GM23338 (cell line): ENCODE data around the gene UTP20. TPM values are rescaled to one million over a fixed set of nuclear protein-coding genes. Genes with fewer than 3 reads are reported as not detected.

ENCODE experiments used
- ATAC-seq: fragments of 200-7000 bp; cut with Tn5 transposase; 3 replicates; pipeline ENCODE4 v1.9.1; 2020
- DNase-seq: peaks from one replicate; pipeline ENCODE4 v3.0.0-alpha.2; 2015; ENCODE audit warnings: low spot score
- H2AFZ ChIP-seq: fragments of 200-600 bp; sonication (generic); 2 replicates; pipeline ENCODE4 v1.8.0; 2016; ENCODE audit warnings: antibody characterized with exemption, mild to moderate bottlenecking, moderate library complexity
- H3F3A ChIP-seq: fragments of 200-600 bp; sonication (generic); replicated peaks from 2 replicates; pipeline ENCODE4 v1.8.0; 2017; ENCODE audit warnings: antibody characterized with exemption, mixed run types, low read depth
- H3K27ac ChIP-seq: fragments of 200-600 bp; sonication (generic); 2 replicates; pipeline ENCODE4 v1.6.1; 2016; ENCODE audit warnings: low read depth
- H3K27me3 ChIP-seq: fragments of 200-600 bp; sonication (generic); 2 replicates; pipeline ENCODE4 v1.8.0; 2016; ENCODE audit warnings: mild to moderate bottlenecking, mixed run types, moderate library complexity; ENCODE audit not compliant: insufficient read depth
- H3K36me3 ChIP-seq: fragments of 200-600 bp; sonication (generic); 2 replicates; pipeline ENCODE4 v1.8.0; 2016; ENCODE audit warnings: mild to moderate bottlenecking; ENCODE audit not compliant: insufficient read depth
- H3K4me1 ChIP-seq: fragments of 200-600 bp; sonication (generic); 2 replicates; pipeline ENCODE4 v1.8.0; 2016; ENCODE audit warnings: mild to moderate bottlenecking, moderate library complexity; ENCODE audit not compliant: insufficient read depth
- H3K4me2 ChIP-seq: fragments of 200-600 bp; sonication (generic); 2 replicates; pipeline ENCODE4 v1.7.1; 2017; ENCODE audit warnings: mixed run types
- H3K4me3 ChIP-seq: fragments of 200-600 bp; sonication (generic); 2 replicates; pipeline ENCODE4 v1.6.1; 2016; ENCODE audit warnings: mixed run types
- H3K79me2 ChIP-seq: fragments of 200-600 bp; sonication (generic); replicated peaks from 2 replicates; pipeline ENCODE4 v1.8.0; 2017; ENCODE audit warnings: mild to moderate bottlenecking; ENCODE audit not compliant: insufficient read depth
- H3K9me2 ChIP-seq: fragments of 200-600 bp; sonication (generic); 2 replicates; pipeline ENCODE4 v1.8.0; 2017; ENCODE audit not compliant: insufficient read depth
- H4K20me1 ChIP-seq: fragments of 200-600 bp; sonication (generic); replicated peaks from 2 replicates; pipeline ENCODE4 v1.8.0; 2017; ENCODE audit warnings: mild to moderate bottlenecking; ENCODE audit not compliant: insufficient read depth
- H3K27ac Mint-ChIP-seq: 2 replicates; pipeline ENCODE4 v1.8.0; 2020; ENCODE audit warnings: inconsistent platforms, mild to moderate bottlenecking, moderate library complexity, mixed read lengths
- H3K27me3 Mint-ChIP-seq: 3 replicates; pipeline ENCODE4 v1.8.0; 2022; ENCODE audit warnings: low read depth, mild to moderate bottlenecking, moderate library complexity, mixed read lengths, inconsistent platforms; ENCODE audit not compliant: insufficient read depth, poor library complexity
- H3K36me3 Mint-ChIP-seq: 3 replicates; pipeline ENCODE4 v1.8.0; 2021; ENCODE audit warnings: low read depth, mild to moderate bottlenecking, inconsistent platforms, moderate library complexity, mixed read lengths
- H3K4me1 Mint-ChIP-seq: 3 replicates; pipeline ENCODE4 v1.8.0; 2020; ENCODE audit warnings: mild to moderate bottlenecking, inconsistent platforms, mixed read lengths
- H3K4me3 Mint-ChIP-seq: 3 replicates; pipeline ENCODE4 v1.8.0; 2021; ENCODE audit warnings: moderate library complexity, mild to moderate bottlenecking, inconsistent platforms, mixed read lengths
- H3K9me3 Mint-ChIP-seq: 3 replicates; pipeline ENCODE4 v1.8.0; 2020; ENCODE audit warnings: moderate library complexity, mild to moderate bottlenecking, inconsistent platforms, mixed read lengths
- CREB1 ChIP-seq: fragments of 250-450 bp; sonication (Bioruptor Pico); IDR thresholded peaks from 2 replicates; pipeline ENCODE4 v1.5.0; 2020; ENCODE audit warnings: low read depth, mild to moderate bottlenecking, moderate library complexity
- EZH2phosphoT487 ChIP-seq: fragments of 200-600 bp; sonication (generic); IDR thresholded peaks from one replicate; pipeline ENCODE4 v1.8.1; 2018; ENCODE audit warnings: antibody characterized with exemption; ENCODE audit not compliant: unreplicated experiment
- JUNB ChIP-seq: IDR thresholded peaks from one replicate; pipeline ENCODE4 v1.6.1; 2016; ENCODE audit warnings: antibody characterized with exemption; ENCODE audit not compliant: unreplicated experiment
- NANOG ChIP-seq: IDR thresholded peaks from 2 replicates; pipeline ENCODE4 v1.6.1; 2016; ENCODE audit warnings: antibody characterized with exemption, borderline replicate concordance
- ZNF114 ChIP-seq: fragments of 250-450 bp; sonication (Bioruptor Pico); IDR thresholded peaks from 2 replicates; pipeline ENCODE4 v1.5.0; 2020; ENCODE audit warnings: mild to moderate bottlenecking, moderate library complexity
- ZNF331 ChIP-seq: fragments of 250-450 bp; sonication (Bioruptor Pico); IDR thresholded peaks from 2 replicates; pipeline ENCODE4 v1.5.0; 2020; ENCODE audit warnings: low read depth, mild to moderate bottlenecking, moderate library complexity
- polyA plus RNA-seq: library from polyadenylated mRNA; unstranded; fragments of >200 nt; fragmentation: Nextera tagmentation; extraction: Ambion mirVana; gene quantifications from 2 replicates; pipeline ENCODE4 v1.2.1, GENCODE V29; 2016
- total RNA-seq: library from RNA; depleted of rRNA; stranded (reverse); fragments of >200 nt; shearing (Covaris generic); gene quantifications from 2 replicates; pipeline ENCODE4 v1.2.3, GENCODE V29; 2014
- TF ChIP-seq, protein P1 (sequence below): fragments of 250-450 bp; sonication (Bioruptor Pico); IDR thresholded peaks from 2 replicates; pipeline ENCODE4 v1.5.0; 2020; ENCODE audit warnings: mild to moderate bottlenecking, moderate library complexity
- TF ChIP-seq, protein P2 (sequence below): IDR thresholded peaks from one replicate; pipeline ENCODE4 v1.6.1; 2018; ENCODE audit warnings: antibody characterized with exemption; ENCODE audit not compliant: unreplicated experiment
- TF ChIP-seq, protein P3 (sequence below), 2 experiments: fragments of 200-600 bp in 1 of 2; sonication (generic) in 1 of 2; conservative IDR thresholded peaks; 2 replicates each; pipeline versions ENCODE4 v1.5.1 to v1.6.1; 2016 to 2017; ENCODE audit warnings: antibody characterized with exemption in 2 of 2, low read depth in 2 of 2, mild to moderate bottlenecking in 2 of 2, moderate library complexity in 1 of 2
- TF ChIP-seq, protein P4 (sequence below): IDR thresholded peaks from 2 replicates; pipeline ENCODE4 v1.6.1; 2016; ENCODE audit warnings: antibody characterized with exemption

UTP20 gene
- total and polyA plus RNA-seq, 2 experiments from 2014 or later, result 13.1 to 59.6 TPM

- TF ChIP-seq CREB1 (CRISPR knock-in tag), result no peak
- no peak for TF ChIP-seq ZNF114
- no peak for TF ChIP-seq JUNB
Observed at GRCh38 chr12:101327546-101327945, 47.6 kb downstream of the UTP20 start (continued).

GRCh38 chr12:101328917-101329316, 49.0 kb downstream of the UTP20 start:
- Histone ChIP-seq H3K27me3 (no peaks in the 10 kb centered on the region), H3K9me2 (no peaks in the 10 kb centered on the region), H4K20me1 (no peaks in the 10 kb centered on the region), H3K4me1 (no peaks in the 10 kb centered on the region), H3K4me2 (no peak overlapping the region), H3K36me3 (peaks cover 38% of the 10 kb centered on the region), H3K27ac (no peak overlapping the region), H2AFZ (no peak overlapping the region), H3F3A (no peaks in the 10 kb centered on the region), H3K4me3 (no peak overlapping the region), H3K79me2 (no peaks in the 10 kb centered on the region)
- ATAC-seq, result no peak
- H3K36me3 Mint-ChIP-seq, result peaks cover 67% of the 10 kb centered on the region
- H3K4me1 Mint-ChIP-seq, result no peaks in the 10 kb centered on the region
- no peak for DNase-seq
- TF ChIP-seq CREB1 (CRISPR knock-in tag) (no peak), NANOG (no peak), JUNB (no peak), EZH2phosphoT487 (no peak), ZNF331 (CRISPR knock-in tag) (no peak)
- TF ChIP-seq, protein P1, sequence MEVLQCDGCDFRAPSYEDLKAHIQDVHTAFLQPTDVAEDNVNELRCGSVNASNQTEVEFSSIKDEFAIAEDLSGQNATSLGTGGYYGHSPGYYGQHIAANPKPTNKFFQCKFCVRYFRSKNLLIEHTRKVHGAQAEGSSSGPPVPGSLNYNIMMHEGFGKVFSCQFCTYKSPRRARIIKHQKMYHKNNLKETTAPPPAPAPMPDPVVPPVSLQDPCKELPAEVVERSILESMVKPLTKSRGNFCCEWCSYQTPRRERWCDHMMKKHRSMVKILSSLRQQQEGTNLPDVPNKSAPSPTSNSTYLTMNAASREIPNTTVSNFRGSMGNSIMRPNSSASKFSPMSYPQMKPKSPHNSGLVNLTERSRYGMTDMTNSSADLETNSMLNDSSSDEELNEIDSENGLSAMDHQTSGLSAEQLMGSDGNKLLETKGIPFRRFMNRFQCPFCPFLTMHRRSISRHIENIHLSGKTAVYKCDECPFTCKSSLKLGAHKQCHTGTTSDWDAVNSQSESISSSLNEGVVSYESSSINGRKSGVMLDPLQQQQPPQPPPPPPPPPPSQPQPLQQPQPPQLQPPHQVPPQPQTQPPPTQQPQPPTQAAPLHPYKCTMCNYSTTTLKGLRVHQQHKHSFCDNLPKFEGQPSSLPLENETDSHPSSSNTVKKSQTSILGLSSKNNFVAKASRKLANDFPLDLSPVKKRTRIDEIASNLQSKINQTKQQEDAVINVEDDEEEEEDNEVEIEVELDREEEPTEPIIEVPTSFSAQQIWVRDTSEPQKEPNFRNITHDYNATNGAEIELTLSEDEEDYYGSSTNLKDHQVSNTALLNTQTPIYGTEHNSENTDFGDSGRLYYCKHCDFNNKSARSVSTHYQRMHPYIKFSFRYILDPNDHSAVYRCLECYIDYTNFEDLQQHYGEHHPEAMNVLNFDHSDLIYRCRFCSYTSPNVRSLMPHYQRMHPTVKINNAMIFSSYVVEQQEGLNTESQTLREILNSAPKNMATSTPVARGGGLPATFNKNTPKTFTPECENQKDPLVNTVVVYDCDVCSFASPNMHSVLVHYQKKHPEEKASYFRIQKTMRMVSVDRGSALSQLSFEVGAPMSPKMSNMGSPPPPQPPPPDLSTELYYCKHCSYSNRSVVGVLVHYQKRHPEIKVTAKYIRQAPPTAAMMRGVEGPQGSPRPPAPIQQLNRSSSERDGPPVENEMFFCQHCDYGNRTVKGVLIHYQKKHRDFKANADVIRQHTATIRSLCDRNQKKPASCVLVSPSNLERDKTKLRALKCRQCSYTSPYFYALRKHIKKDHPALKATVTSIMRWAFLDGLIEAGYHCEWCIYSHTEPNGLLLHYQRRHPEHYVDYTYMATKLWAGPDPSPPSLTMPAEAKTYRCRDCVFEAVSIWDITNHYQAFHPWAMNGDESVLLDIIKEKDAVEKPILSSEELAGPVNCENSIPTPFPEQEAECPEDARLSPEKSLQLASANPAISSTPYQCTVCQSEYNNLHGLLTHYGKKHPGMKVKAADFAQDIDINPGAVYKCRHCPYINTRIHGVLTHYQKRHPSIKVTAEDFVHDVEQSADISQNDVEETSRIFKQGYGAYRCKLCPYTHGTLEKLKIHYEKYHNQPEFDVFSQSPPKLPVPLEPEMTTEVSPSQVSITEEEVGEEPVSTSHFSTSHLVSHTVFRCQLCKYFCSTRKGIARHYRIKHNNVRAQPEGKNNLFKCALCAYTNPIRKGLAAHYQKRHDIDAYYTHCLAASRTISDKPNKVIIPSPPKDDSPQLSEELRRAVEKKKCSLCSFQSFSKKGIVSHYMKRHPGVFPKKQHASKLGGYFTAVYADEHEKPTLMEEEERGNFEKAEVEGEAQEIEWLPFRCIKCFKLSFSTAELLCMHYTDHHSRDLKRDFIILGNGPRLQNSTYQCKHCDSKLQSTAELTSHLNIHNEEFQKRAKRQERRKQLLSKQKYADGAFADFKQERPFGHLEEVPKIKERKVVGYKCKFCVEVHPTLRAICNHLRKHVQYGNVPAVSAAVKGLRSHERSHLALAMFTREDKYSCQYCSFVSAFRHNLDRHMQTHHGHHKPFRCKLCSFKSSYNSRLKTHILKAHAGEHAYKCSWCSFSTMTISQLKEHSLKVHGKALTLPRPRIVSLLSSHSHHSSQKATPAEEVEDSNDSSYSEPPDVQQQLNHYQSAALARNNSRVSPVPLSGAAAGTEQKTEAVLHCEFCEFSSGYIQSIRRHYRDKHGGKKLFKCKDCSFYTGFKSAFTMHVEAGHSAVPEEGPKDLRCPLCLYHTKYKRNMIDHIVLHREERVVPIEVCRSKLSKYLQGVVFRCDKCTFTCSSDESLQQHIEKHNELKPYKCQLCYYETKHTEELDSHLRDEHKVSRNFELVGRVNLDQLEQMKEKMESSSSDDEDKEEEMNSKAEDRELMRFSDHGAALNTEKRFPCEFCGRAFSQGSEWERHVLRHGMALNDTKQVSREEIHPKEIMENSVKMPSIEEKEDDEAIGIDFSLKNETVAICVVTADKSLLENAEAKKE (CRISPR knock-in tag), result no peak
- TF ChIP-seq, protein P2, sequence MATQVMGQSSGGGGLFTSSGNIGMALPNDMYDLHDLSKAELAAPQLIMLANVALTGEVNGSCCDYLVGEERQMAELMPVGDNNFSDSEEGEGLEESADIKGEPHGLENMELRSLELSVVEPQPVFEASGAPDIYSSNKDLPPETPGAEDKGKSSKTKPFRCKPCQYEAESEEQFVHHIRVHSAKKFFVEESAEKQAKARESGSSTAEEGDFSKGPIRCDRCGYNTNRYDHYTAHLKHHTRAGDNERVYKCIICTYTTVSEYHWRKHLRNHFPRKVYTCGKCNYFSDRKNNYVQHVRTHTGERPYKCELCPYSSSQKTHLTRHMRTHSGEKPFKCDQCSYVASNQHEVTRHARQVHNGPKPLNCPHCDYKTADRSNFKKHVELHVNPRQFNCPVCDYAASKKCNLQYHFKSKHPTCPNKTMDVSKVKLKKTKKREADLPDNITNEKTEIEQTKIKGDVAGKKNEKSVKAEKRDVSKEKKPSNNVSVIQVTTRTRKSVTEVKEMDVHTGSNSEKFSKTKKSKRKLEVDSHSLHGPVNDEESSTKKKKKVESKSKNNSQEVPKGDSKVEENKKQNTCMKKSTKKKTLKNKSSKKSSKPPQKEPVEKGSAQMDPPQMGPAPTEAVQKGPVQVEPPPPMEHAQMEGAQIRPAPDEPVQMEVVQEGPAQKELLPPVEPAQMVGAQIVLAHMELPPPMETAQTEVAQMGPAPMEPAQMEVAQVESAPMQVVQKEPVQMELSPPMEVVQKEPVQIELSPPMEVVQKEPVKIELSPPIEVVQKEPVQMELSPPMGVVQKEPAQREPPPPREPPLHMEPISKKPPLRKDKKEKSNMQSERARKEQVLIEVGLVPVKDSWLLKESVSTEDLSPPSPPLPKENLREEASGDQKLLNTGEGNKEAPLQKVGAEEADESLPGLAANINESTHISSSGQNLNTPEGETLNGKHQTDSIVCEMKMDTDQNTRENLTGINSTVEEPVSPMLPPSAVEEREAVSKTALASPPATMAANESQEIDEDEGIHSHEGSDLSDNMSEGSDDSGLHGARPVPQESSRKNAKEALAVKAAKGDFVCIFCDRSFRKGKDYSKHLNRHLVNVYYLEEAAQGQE, result no peak
- TF ChIP-seq, protein P3, sequence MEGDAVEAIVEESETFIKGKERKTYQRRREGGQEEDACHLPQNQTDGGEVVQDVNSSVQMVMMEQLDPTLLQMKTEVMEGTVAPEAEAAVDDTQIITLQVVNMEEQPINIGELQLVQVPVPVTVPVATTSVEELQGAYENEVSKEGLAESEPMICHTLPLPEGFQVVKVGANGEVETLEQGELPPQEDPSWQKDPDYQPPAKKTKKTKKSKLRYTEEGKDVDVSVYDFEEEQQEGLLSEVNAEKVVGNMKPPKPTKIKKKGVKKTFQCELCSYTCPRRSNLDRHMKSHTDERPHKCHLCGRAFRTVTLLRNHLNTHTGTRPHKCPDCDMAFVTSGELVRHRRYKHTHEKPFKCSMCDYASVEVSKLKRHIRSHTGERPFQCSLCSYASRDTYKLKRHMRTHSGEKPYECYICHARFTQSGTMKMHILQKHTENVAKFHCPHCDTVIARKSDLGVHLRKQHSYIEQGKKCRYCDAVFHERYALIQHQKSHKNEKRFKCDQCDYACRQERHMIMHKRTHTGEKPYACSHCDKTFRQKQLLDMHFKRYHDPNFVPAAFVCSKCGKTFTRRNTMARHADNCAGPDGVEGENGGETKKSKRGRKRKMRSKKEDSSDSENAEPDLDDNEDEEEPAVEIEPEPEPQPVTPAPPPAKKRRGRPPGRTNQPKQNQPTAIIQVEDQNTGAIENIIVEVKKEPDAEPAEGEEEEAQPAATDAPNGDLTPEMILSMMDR (conservative IDR thresholded peaks at IDR 0.05; ENCODE audit: low read depth in 2 of 2), result no peak
- TF ChIP-seq, protein P4, sequence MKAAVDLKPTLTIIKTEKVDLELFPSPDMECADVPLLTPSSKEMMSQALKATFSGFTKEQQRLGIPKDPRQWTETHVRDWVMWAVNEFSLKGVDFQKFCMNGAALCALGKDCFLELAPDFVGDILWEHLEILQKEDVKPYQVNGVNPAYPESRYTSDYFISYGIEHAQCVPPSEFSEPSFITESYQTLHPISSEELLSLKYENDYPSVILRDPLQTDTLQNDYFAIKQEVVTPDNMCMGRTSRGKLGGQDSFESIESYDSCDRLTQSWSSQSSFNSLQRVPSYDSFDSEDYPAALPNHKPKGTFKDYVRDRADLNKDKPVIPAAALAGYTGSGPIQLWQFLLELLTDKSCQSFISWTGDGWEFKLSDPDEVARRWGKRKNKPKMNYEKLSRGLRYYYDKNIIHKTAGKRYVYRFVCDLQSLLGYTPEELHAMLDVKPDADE, result no peak
- H3K4me3 Mint-ChIP-seq, result no peak overlapping the region
- no peaks in the 10 kb centered on the region for H3K9me3 Mint-ChIP-seq
- no peaks in the 10 kb centered on the region for H3K27me3 Mint-ChIP-seq
- H3K27ac Mint-ChIP-seq, result no peak overlapping the region
